GM12872 (cell line): ENCODE measurements around the gene OR13G1.

Experiments used
- CTCF ChIP-seq: IDR thresholded peaks from 3 replicates; pipeline ENCODE4 v1.5.1; 2011; ENCODE audit warnings: low read depth, mild to moderate bottlenecking, low read length, moderate library complexity; ENCODE audit not compliant: insufficient read depth

The OR13G1 gene

GRCh38 chr1:247679639-247680038 is at the start of gene OR13G1:
Gene OR13G1, minus strand, starts transcription at chr1:247679739. Its CDS starts 6,698 bp downstream, at chr1:247673041.
- no peak for TF ChIP-seq CTCF

GRCh38 chr1:247721222-247721621 is 41.7 kb upstream of the OR13G1 start:
- TF ChIP-seq CTCF = no peak

- no peak for TF ChIP-seq CTCF
These were observed 37.0 kb upstream of the OR13G1 start, which contains the start of gene OR6F1 for GRCh38 chr1:247716546-247716945. Gene OR6F1, minus strand, starts transcription at chr1:247716646. Its CDS starts 3,891 bp downstream, at chr1:247712755.

GRCh38 chr1:247713753-247714152 is 34.2 kb upstream of the OR13G1 start:
- no peak for TF ChIP-seq CTCF

- no peak for TF ChIP-seq CTCF
These were observed 21.8 kb upstream of the OR13G1 start for GRCh38 chr1:247701338-247701737.

- peak; percentile 88 for TF ChIP-seq CTCF
These were observed 1.9 kb upstream of the OR13G1 start for GRCh38 chr1:247681288-247681897.

- no peak for TF ChIP-seq CTCF
These were observed 632 bp upstream of the OR13G1 start for GRCh38 chr1:247680171-247680570.
